Ascending aorta (tissue), 2 donors: Measurements from ENCODE around the gene STXBP5. TPM values are rescaled to one million over a fixed set of nuclear protein-coding genes. Genes with fewer than 3 reads are reported as not detected.
"Not testable (repeated sequence)": the region's sequence is repeated elsewhere in the genome, so short reads cannot be mapped to it uniquely, and the experiment has no call there.

Experiments
- DNase-seq, 2 donors: peaks; one replicate each; pipeline ENCODE4 v3.0.0-alpha.2; 2019; ENCODE audit warnings: low spot score in 2 of 2
- H3K27ac ChIP-seq, 2 donors: fragments of 200-600 bp; sonication (generic); one replicate each; pipeline ENCODE4 v1.5.1; 2016 to 2017; ENCODE audit warnings: mild to moderate bottlenecking in 1 of 2
- H3K27me3 ChIP-seq: fragments of 200-600 bp; sonication (generic); one replicate; pipeline ENCODE4 v1.5.1; 2017
- H3K36me3 ChIP-seq, 2 donors: fragments of 200-600 bp; sonication (generic); one replicate each; pipeline ENCODE4 v1.5.1; 2016
- H3K4me1 ChIP-seq, 2 donors: fragments of 200-600 bp; sonication (generic); one replicate each; pipeline ENCODE4 v1.5.1; 2016 to 2017; ENCODE audit warnings: mild to moderate bottlenecking in 1 of 2
- H3K4me3 ChIP-seq, 2 donors: fragments of 200-600 bp; sonication (generic); one replicate each; pipeline ENCODE4 v1.5.1; 2016 to 2017; ENCODE audit warnings: mild to moderate bottlenecking in 1 of 2
- H3K9me3 ChIP-seq, 2 donors: fragments of 200-600 bp; sonication (generic); one replicate each; pipeline ENCODE4 v1.5.1; 2016
- intact Hi-C: fragments of 100-400 bp; cut with DNase I; formaldehyde crosslinking; loops from one replicate; pipeline ENCODE4 v1.15.1; 2023
- total RNA-seq: library from RNA; depleted of rRNA; stranded (reverse); fragments of >200 nt; gene quantifications from one replicate; pipeline ENCODE4 v1.1.0, GENCODE V29; 2016
- TF ChIP-seq, protein P1 (sequence below), 3 experiments: fragments of 200-600 bp in 2 of 3; fragments of 450-650 bp in 1 of 3; sonication (generic) in 2 of 3; IDR thresholded peaks; one replicate each; pipeline ENCODE4 v1.5.1; 2016 to 2019; ENCODE audit warnings: antibody characterized with exemption in 3 of 3, mild to moderate bottlenecking in 1 of 3, moderate library complexity in 1 of 3

The STXBP5 gene
- total RNA-seq, 1 donor from 2014 or later, result 13.6 TPM

DNA sequence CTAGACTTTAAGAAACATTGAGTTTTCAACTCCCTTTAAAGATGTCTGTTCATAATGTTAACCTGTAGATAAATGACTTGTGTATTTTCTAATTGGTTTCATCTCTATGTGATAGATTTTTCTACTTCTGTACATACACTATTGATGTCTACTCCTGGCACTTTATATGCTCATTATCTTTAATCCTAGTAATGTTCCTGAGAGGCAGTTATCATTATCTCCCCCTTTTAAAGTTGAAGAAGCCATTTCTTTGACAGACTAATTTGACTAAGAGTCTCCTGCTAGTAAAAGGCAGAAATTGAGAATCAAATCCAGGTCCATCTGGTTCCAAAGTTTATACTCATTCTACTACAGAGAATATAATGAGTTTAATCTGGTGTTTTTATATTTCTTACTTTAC, 167.1 kb downstream of the STXBP5 start:
- Histone ChIP-seq H3K4me3 (no peak overlapping the region), H3K27me3 (no peaks in the 10 kb centered on the region), H3K27ac (no peak overlapping the region), H3K36me3 (peaks cover 14 to 20% of the 10 kb centered on the region in 2 donors), H3K9me3 (no peaks in the 10 kb centered on the region), H3K4me1 (no peaks in the 10 kb centered on the region)
- intact Hi-C loops, result no loop called here
- TF ChIP-seq, protein P1, sequence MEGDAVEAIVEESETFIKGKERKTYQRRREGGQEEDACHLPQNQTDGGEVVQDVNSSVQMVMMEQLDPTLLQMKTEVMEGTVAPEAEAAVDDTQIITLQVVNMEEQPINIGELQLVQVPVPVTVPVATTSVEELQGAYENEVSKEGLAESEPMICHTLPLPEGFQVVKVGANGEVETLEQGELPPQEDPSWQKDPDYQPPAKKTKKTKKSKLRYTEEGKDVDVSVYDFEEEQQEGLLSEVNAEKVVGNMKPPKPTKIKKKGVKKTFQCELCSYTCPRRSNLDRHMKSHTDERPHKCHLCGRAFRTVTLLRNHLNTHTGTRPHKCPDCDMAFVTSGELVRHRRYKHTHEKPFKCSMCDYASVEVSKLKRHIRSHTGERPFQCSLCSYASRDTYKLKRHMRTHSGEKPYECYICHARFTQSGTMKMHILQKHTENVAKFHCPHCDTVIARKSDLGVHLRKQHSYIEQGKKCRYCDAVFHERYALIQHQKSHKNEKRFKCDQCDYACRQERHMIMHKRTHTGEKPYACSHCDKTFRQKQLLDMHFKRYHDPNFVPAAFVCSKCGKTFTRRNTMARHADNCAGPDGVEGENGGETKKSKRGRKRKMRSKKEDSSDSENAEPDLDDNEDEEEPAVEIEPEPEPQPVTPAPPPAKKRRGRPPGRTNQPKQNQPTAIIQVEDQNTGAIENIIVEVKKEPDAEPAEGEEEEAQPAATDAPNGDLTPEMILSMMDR (IDR thresholded peaks at IDR 0.05), result no peak
- DNase-seq, result no peak

DNA sequence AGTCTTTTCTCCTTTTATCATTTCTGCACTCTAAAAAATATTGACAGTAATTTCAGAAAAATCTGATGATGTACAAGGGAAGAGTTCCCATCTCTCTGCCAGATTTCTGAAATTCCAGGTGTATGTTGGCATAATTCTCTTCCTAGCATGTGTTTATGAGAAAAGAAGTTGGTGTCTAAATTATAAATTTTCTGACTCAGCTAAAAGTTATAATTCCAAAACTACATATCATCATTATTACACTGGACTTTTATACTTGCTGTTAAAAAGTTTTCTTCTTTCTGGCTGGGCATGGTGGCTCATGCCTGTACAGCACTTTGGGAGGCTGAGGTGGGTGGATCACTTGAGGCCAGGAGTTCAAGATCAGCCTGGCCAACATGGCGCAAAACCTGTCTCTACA, 168.6 kb downstream of the STXBP5 start:
- H3K9me3 ChIP-seq, result no peaks in the 10 kb centered on the region
- intact Hi-C loops, result no loop called here

DNA sequence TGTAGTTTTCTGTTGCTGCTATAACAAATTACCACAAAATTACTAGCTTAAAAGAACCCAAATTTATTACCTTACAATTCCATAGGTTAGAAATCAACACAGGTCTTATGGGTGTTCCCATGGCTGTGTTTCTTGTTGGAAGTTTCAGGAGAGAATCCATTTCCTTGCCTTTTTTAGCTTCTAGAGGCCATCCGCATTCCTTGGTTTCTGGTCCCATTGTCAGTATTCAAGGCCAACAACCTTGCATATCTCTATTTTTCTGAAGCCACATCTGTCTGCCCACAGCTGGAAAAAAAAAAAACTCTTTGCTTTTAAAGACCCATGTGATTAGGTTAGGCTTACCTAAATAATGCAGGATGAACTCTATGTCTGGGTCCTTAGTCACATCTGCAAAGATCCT, 174.6 kb downstream of the STXBP5 start:
- intact Hi-C loops, result no loop called here
- H3K27ac ChIP-seq, result no peak overlapping the region
- TF ChIP-seq, protein P1 (IDR thresholded peaks at IDR 0.05), result no peak
- H3K9me3 ChIP-seq, result peaks cover 0 to 5% of the 10 kb centered on the region in 2 donors
- no peaks in the 10 kb centered on the region for H3K27me3 ChIP-seq
- H3K4me3 ChIP-seq, result no peak overlapping the region
- no peak for DNase-seq
- H3K4me1 ChIP-seq, result no peaks in the 10 kb centered on the region
- H3K36me3 ChIP-seq, result peaks cover 25 to 27% of the 10 kb centered on the region in 2 donors

More for the DNA sequence above, 168.6 kb downstream of the STXBP5 start:
- H3K4me1 ChIP-seq, result no peaks in the 10 kb centered on the region
- H3K27me3 ChIP-seq, result no peaks in the 10 kb centered on the region
- peaks cover 11 to 15% of the 10 kb centered on the region in 2 donors for H3K36me3 ChIP-seq
- no peak overlapping the region for H3K4me3 ChIP-seq
- TF ChIP-seq, protein P1 (IDR thresholded peaks at IDR 0.05), result no peak
- no peak for DNase-seq
- H3K27ac ChIP-seq, result no peak overlapping the region

DNA sequence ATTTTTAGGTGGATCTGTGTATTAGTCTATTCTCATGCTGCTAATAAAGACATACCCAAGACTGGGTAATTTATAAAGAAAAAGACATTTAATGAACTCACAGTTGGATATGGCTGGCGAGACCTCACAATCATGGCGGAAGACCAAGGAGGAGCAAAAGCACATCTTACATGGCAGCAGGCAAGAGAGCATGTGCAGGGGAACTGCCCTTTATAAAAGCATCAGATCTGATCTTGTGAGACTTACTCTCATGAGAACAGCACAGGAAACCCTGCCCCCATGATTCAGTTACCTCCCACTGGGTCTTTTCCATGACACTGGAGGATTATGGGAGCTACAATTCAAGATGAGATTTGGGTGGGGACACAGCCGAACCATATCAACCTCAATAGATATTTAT, 176.6 kb downstream of the STXBP5 start:
- H3K4me1 ChIP-seq, H3K4me3 ChIP-seq, H3K27me3 ChIP-seq, intact Hi-C loops, H3K9me3 ChIP-seq, H3K27ac ChIP-seq, DNase-seq: not testable (repeated sequence)
- H3K36me3 ChIP-seq, result peaks cover 21 to 22% of the 10 kb centered on the region in 2 donors

DNA sequence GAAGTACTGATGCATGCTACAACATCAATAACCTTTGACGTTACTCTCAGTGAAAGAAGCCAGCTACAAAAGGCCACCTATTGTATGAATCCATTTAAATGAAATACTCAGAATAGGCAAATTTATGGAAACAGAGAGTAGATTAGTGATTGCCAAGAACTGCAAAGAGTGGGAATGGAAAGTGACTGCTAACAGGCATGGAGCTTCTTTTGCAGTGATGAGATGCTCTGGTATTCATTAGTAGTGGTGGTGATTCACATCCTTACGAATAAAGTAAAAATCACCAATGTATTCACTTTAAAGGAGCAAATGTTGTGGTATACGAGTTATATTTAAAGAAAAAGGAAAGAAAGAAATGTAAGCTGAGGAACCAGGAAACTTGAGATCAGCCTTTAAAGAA, 177.5 kb downstream of the STXBP5 start:
- Histone ChIP-seq H3K4me3 (no peak overlapping the region), H3K36me3 (peaks cover 17 to 22% of the 10 kb centered on the region in 2 donors), H3K27me3 (no peaks in the 10 kb centered on the region), H3K4me1 (no peaks in the 10 kb centered on the region), H3K9me3 (peaks cover 0 to 5% of the 10 kb centered on the region in 2 donors), H3K27ac (no peak overlapping the region)
- intact Hi-C loops, result no loop called here
- TF ChIP-seq, protein P1 (IDR thresholded peaks at IDR 0.05), result no peak
- DNase-seq, result no peak

DNA sequence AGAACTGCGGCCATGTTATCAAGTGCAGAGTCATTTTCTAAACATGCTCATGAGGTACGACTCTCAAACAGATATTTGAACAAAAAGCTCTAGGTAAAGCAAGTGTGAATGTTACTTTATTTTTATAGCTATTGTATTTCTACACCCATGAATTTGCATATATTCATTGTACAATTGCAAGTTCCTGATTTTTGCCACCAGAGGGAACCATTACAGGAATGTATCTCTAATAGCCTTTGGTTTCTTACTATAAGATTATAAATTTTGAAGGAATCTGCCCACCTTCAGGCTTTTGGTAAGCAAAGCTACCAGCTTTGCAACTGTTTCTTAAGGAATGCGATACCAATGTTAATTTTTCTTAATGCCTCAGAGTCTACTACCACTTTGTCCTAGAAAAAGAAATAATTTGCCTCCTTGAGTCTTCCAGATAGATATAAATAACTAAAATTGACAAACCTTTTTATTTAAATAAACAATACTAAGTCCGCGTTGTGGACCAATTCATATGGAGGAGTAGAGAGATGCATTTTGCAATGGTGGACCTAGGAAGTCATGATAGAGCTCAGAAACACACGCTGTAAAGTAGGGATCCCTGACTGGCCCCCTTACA, 178.8 kb downstream of the STXBP5 start:
- Histone ChIP-seq H3K9me3 (peaks cover 0 to 5% of the 10 kb centered on the region in 2 donors), H3K36me3 (peaks cover 17 to 22% of the 10 kb centered on the region in 2 donors), H3K27me3 (no peaks in the 10 kb centered on the region), H3K4me3 (no peak overlapping the region), H3K4me1 (no peaks in the 10 kb centered on the region), H3K27ac (no peak overlapping the region)
- DNase-seq, result no peak
- intact Hi-C loops, result no loop called here
- TF ChIP-seq, protein P1 (IDR thresholded peaks at IDR 0.05), result peak in 2 of 3 experiments; percentile 33 to 34
